Loucy (cell line): ENCODE measurements around the gene SARM1.

Experiments
- H2AFZ ChIP-seq: fragments of 200-600 bp; sonication (generic); 2 replicates; pipeline ENCODE4 v1.6.0; 2016; ENCODE audit warnings: antibody characterized with exemption, mild to moderate bottlenecking, low read length, moderate library complexity
- H3F3A ChIP-seq: fragments of 200-600 bp; 2 replicates; pipeline ENCODE4 v1.6.0; 2016; ENCODE audit warnings: antibody characterized with exemption, low read depth, mild to moderate bottlenecking
- H3K27me3 ChIP-seq: fragments of 200-600 bp; sonication (generic); 2 replicates; pipeline ENCODE4 v1.6.1; 2014; ENCODE audit warnings: low read length, mild to moderate bottlenecking; ENCODE audit not compliant: insufficient read depth, poor library complexity, severe bottlenecking
- H3K36me3 ChIP-seq: fragments of 200-600 bp; sonication (generic); 2 replicates; pipeline ENCODE4 v1.6.1; 2016; ENCODE audit warnings: low read length; ENCODE audit not compliant: insufficient read depth
- H3K4me1 ChIP-seq: fragments of 200-600 bp; sonication (generic); 2 replicates; pipeline ENCODE4 v1.5.1; 2014; ENCODE audit warnings: low read length, mild to moderate bottlenecking; ENCODE audit not compliant: insufficient read depth, poor library complexity, severe bottlenecking
- H3K4me2 ChIP-seq: fragments of 200-600 bp; sonication (generic); 2 replicates; pipeline ENCODE4 v1.6.0; 2014; ENCODE audit warnings: antibody characterized with exemption, low read length, low read depth, mild to moderate bottlenecking; ENCODE audit not compliant: poor library complexity, severe bottlenecking
- H3K4me3 ChIP-seq: fragments of 200-600 bp; sonication (generic); 2 replicates; pipeline ENCODE4 v1.5.1; 2014; ENCODE audit warnings: low read length, mild to moderate bottlenecking, mixed read lengths; ENCODE audit not compliant: poor library complexity, severe bottlenecking
- H3K79me2 ChIP-seq: fragments of 200-600 bp; sonication (generic); 2 replicates; pipeline ENCODE4 v1.6.1; 2014; ENCODE audit warnings: low read length; ENCODE audit not compliant: insufficient read depth
- H3K9ac ChIP-seq: fragments of 200-600 bp; sonication (generic); 2 replicates; pipeline ENCODE4 v1.6.0; 2014; ENCODE audit warnings: mild to moderate bottlenecking, low read depth, low read length, moderate library complexity; ENCODE audit not compliant: poor library complexity, severe bottlenecking
- H3K9me2 ChIP-seq: fragments of 200-600 bp; sonication (generic); replicated peaks from 2 replicates; pipeline ENCODE4 v1.6.1; 2016; ENCODE audit warnings: low read depth, low read length, mixed read lengths
- H3K9me3 ChIP-seq: fragments of 200-600 bp; sonication (generic); 2 replicates; pipeline ENCODE4 v1.6.1; 2014; ENCODE audit warnings: mild to moderate bottlenecking, antibody characterized with exemption, low read length, low read depth; ENCODE audit not compliant: insufficient read depth
- H4K20me1 ChIP-seq: fragments of 200-600 bp; sonication (generic); 2 replicates; pipeline ENCODE4 v1.6.0; 2014; ENCODE audit warnings: antibody characterized with exemption, low read length, mild to moderate bottlenecking; ENCODE audit not compliant: insufficient read depth, poor library complexity, severe bottlenecking
- EZH2phosphoT487 ChIP-seq: fragments of 200-600 bp; IDR thresholded peaks from 2 replicates; pipeline ENCODE4 v1.6.1; 2018; ENCODE audit warnings: antibody characterized with exemption, mild to moderate bottlenecking, moderate library complexity, borderline replicate concordance
- TF ChIP-seq, protein P1 (sequence below): fragments of 200-600 bp; sonication (generic); conservative IDR thresholded peaks from 2 replicates; pipeline ENCODE4 v1.5.1; 2014; ENCODE audit warnings: mild to moderate bottlenecking, antibody characterized with exemption, low read length

The SARM1 gene

DNA sequence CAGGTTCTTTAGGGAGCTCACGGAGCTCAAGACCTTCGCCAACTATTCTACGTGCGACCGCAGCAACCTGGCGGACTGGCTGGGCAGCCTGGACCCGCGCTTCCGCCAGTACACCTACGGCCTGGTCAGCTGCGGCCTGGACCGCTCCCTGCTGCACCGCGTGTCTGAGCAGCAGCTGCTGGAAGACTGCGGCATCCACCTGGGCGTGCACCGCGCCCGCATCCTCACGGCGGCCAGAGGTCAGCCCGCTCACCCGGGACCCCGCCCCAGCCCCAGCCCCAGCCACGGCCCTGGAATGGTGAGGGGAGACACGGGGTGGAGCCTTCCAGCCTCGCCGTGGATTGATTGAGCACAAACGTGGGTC, 13.5 kb downstream of the SARM1 start:
- Histone ChIP-seq H3K79me2 (no peaks in the 10 kb centered on the region), H3F3A (no peaks in the 10 kb centered on the region), H3K27me3 (no peaks in the 10 kb centered on the region), H2AFZ (peak overlapping the region; percentile 91), H3K4me1 (peaks cover 13% of the 10 kb centered on the region), H3K9ac (peak overlapping the region; percentile 77), H3K4me2 (peak overlapping the region; percentile 78), H3K4me3 (peak overlapping the region; percentile 83), H3K9me3 (no peaks in the 10 kb centered on the region), H3K9me2 (no peaks in the 10 kb centered on the region), H4K20me1 (no peaks in the 10 kb centered on the region), H3K36me3 (no peaks in the 10 kb centered on the region)
- no peak for TF ChIP-seq EZH2phosphoT487
- TF ChIP-seq, protein P1, sequence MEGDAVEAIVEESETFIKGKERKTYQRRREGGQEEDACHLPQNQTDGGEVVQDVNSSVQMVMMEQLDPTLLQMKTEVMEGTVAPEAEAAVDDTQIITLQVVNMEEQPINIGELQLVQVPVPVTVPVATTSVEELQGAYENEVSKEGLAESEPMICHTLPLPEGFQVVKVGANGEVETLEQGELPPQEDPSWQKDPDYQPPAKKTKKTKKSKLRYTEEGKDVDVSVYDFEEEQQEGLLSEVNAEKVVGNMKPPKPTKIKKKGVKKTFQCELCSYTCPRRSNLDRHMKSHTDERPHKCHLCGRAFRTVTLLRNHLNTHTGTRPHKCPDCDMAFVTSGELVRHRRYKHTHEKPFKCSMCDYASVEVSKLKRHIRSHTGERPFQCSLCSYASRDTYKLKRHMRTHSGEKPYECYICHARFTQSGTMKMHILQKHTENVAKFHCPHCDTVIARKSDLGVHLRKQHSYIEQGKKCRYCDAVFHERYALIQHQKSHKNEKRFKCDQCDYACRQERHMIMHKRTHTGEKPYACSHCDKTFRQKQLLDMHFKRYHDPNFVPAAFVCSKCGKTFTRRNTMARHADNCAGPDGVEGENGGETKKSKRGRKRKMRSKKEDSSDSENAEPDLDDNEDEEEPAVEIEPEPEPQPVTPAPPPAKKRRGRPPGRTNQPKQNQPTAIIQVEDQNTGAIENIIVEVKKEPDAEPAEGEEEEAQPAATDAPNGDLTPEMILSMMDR: no peak

DNA sequence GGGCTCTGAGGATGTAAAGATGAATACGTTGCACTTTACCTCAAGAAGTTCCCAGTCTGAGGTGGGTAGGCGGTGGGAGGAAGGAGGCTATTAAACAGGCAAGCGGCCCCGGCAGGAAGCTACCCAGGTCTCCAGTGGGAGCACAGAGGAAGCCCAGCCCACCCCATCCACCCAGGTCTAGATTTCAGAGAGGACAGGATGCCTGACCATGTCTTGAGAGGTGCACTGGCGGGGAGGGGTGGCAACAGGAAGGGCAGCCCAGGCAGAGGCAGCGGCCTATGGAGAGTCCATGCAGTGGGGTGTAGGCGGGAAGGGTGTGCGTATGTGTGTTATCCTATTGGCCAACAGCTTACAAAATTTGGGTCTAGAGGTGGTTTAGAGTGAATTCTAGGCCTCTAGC, 13.9 kb downstream of the SARM1 start:
- peaks cover 13% of the 10 kb centered on the region for H3K4me1 ChIP-seq
- peak overlapping the region; percentile 91 for H2AFZ ChIP-seq
- no peaks in the 10 kb centered on the region for H3K79me2 ChIP-seq
- H3K27me3 ChIP-seq: no peaks in the 10 kb centered on the region
- H3K9me2 ChIP-seq: no peaks in the 10 kb centered on the region
- H4K20me1 ChIP-seq: no peaks in the 10 kb centered on the region
- no peaks in the 10 kb centered on the region for H3F3A ChIP-seq
- TF ChIP-seq EZH2phosphoT487: no peak
- no peaks in the 10 kb centered on the region for H3K36me3 ChIP-seq
- peak overlapping the region; percentile 83 for H3K4me3 ChIP-seq
- peak overlapping the region; percentile 78 for H3K4me2 ChIP-seq
- H3K9ac ChIP-seq: peak overlapping the region; percentile 77
- no peaks in the 10 kb centered on the region for H3K9me3 ChIP-seq

DNA sequence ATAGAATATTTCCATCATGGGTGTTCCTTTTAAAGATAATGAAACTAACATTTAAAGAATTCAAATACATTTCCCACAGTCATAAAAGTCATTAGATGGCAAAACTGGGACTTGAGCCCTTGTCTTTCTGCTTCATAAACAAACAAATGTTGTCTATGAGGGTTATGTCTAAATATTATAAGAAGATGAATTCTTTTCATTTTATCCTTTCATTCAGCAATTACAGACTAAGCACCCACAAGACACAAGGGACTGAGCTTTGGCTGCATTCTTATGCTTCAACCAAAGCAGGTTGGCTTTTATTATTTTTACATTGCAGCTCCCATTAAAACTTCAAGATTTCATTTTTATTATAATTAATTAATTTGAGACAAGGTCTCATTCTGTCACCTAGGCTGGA, 14.9 kb downstream of the SARM1 start:
- Histone ChIP-seq H3K4me3 (no peak overlapping the region), H3K9me2 (no peaks in the 10 kb centered on the region), H3K9me3 (no peaks in the 10 kb centered on the region), H3K36me3 (no peaks in the 10 kb centered on the region), H3K79me2 (no peaks in the 10 kb centered on the region), H2AFZ (no peak overlapping the region), H3K4me2 (peak overlapping the region; percentile 78), H3K27me3 (no peaks in the 10 kb centered on the region), H3K4me1 (peaks cover 13% of the 10 kb centered on the region), H4K20me1 (no peaks in the 10 kb centered on the region), H3K9ac (no peak overlapping the region), H3F3A (no peaks in the 10 kb centered on the region)
- no peak for TF ChIP-seq EZH2phosphoT487
- TF ChIP-seq, protein P1: no peak

DNA sequence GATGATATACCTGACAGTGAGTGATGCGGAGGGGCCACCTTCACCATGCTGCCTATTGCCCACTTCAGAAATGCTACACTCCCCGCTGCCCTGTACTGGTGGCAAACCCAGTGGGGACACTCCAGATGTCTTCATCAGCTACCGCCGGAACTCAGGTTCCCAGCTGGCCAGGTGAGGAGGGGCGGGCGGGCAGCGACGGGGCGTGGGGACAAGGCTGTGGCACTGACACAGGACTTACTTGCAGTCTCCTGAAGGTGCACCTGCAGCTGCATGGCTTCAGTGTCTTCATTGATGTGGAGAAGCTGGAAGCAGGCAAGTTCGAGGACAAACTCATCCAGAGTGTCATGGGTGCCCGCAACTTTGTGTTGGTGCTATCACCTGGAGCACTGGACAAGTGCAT, 16.6 kb downstream of the SARM1 start:
- Histone ChIP-seq H3K9me3 (no peaks in the 10 kb centered on the region), H3K9ac (no peak overlapping the region), H3K79me2 (no peaks in the 10 kb centered on the region), H3K9me2 (no peaks in the 10 kb centered on the region), H3K4me2 (no peak overlapping the region), H2AFZ (no peak overlapping the region), H3K36me3 (no peaks in the 10 kb centered on the region), H3K4me3 (no peak overlapping the region), H3F3A (no peaks in the 10 kb centered on the region), H4K20me1 (no peaks in the 10 kb centered on the region), H3K27me3 (no peaks in the 10 kb centered on the region), H3K4me1 (peaks cover 13% of the 10 kb centered on the region)
- no peak for TF ChIP-seq EZH2phosphoT487
- TF ChIP-seq, protein P1: no peak
